ENCODE data around the gene GAS7. TPM values are rescaled to one million over a fixed set of nuclear protein-coding genes. Genes with fewer than 3 reads are reported as not detected.
A peak's percentile ranks its signal among the peaks of the same experiment; 100 is the strongest.

GAS7 gene
- total RNA-seq, 1 donor from 2014 or later, result 50.6 TPM

DNA sequence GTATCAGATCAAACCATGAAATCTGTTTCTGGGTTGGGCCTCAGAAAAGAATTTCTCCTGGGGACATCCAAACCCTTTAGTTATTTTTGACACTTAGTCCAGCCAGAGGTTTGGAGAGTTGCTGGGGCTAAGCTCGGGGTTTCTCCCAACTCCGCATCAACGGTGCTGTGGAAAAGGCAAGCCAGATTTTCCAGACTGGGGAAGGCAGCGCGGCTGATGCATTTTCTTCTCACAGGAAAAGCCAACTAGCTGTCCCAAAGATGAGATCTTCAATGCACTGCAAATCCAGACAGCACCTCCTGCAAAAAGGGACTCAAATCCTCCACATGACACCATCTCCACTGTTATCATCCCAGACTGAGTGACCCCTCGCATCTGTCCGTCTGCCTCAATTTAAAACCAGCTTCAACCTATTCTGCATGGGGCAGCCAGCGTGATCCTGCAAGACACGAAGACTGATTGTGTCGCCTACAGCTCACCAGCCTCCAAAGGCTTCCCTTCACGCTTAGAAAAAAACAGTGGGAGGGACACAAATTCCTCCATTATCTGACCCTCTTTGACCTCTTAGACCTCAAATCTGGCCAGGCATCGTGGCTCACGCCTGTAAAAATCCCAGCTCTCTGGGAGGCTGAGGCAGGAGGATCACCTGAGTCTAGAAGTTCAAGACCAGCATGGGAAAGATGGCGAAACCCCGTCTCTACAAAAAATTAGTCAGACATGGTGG is 62.0 kb downstream of the GAS7 start:
- Histone ChIP-seq H3K36me3 (no peaks in the 10 kb centered on the region), H3K9me3 (no peaks in the 10 kb centered on the region), H3K27ac (peak overlapping the region; percentile 51), H3K4me1 (peaks cover 7% of the 10 kb centered on the region), H3K4me3 (no peak overlapping the region), H3K27me3 (no peaks in the 10 kb centered on the region)
- TF ChIP-seq, protein P1, sequence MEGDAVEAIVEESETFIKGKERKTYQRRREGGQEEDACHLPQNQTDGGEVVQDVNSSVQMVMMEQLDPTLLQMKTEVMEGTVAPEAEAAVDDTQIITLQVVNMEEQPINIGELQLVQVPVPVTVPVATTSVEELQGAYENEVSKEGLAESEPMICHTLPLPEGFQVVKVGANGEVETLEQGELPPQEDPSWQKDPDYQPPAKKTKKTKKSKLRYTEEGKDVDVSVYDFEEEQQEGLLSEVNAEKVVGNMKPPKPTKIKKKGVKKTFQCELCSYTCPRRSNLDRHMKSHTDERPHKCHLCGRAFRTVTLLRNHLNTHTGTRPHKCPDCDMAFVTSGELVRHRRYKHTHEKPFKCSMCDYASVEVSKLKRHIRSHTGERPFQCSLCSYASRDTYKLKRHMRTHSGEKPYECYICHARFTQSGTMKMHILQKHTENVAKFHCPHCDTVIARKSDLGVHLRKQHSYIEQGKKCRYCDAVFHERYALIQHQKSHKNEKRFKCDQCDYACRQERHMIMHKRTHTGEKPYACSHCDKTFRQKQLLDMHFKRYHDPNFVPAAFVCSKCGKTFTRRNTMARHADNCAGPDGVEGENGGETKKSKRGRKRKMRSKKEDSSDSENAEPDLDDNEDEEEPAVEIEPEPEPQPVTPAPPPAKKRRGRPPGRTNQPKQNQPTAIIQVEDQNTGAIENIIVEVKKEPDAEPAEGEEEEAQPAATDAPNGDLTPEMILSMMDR (IDR thresholded peaks at IDR 0.05), result no peak
- no peak for ATAC-seq
- intact Hi-C loops (cut with DNase I), result no loop called here
- no peak for DNase-seq

DNA sequence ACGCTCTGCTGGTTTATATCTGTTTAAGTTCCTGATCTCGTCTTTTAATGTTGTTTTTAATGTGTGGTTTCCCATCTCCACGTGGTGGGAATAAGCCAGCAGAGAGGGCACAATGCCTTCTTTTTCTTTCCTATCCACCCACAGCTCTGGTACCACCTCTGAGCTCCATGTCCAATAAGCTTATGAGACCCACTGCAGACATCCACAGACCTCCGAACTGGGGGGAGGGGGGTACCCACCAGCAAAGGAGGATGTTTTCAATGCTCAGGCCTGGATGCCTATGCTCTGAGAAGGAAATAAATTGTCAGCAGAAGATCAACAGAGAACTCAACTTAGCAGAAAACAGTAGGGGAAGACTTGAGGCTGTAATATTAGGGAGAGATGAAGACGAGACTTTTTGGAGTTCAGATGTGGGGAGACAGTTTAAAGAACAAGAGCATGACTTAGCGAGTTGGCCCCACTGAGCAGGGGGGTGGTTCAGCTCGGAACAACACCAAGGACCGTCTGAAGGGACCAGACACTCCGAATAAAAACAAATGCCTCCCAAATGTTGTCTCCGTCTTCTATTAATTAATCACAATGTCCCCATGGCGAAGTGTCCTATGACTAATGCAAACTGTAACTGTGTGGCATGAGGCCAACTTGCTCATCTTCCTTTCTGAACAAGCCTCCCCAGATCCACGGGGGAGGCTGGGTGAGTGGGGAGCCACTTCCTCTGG is 62.7 kb downstream of the GAS7 start:
- peak overlapping the region; percentile 51 for H3K27ac ChIP-seq
- TF ChIP-seq, protein P1 (IDR thresholded peaks at IDR 0.05), result no peak
- no peak overlapping the region for H3K4me3 ChIP-seq
- H3K4me1 ChIP-seq, result peaks cover 10% of the 10 kb centered on the region
- intact Hi-C loops (cut with DNase I), result no loop called here
- peak; percentile 83 for ATAC-seq
- H3K36me3 ChIP-seq, result no peaks in the 10 kb centered on the region
- no peaks in the 10 kb centered on the region for H3K27me3 ChIP-seq
- DNase-seq, result no peak
- no peaks in the 10 kb centered on the region for H3K9me3 ChIP-seq

DNA sequence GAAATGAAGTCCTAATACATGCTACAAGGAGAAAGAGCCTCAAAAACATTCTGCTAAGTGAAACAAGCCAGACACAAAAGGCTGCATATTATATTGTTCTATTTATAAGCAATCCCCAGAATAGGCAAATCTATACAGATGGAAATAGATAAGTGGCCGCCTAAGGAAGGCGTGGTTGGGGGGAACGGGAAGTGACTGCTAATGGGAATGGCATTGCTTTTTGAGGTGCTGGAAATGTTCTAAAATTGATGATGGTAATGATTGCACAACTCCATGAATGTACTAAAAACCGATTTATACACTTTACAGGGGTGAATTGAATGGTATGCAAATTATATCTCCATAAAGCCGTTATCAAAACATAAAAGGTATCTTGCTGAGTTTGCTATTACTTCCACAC is 67.7 kb downstream of the GAS7 start:
- Histone ChIP-seq H3K27me3 (no peaks in the 10 kb centered on the region), H3K9me3 (no peaks in the 10 kb centered on the region), H3K36me3 (no peaks in the 10 kb centered on the region), H3K4me1 (peaks cover 32% of the 10 kb centered on the region), H3K4me3 (no peak overlapping the region), H3K27ac (no peak overlapping the region)
- TF ChIP-seq, protein P1 (IDR thresholded peaks at IDR 0.05), result no peak
- DNase-seq, result no peak
- ATAC-seq, result no peak
- intact Hi-C loops (cut with DNase I), result no loop called here

DNA sequence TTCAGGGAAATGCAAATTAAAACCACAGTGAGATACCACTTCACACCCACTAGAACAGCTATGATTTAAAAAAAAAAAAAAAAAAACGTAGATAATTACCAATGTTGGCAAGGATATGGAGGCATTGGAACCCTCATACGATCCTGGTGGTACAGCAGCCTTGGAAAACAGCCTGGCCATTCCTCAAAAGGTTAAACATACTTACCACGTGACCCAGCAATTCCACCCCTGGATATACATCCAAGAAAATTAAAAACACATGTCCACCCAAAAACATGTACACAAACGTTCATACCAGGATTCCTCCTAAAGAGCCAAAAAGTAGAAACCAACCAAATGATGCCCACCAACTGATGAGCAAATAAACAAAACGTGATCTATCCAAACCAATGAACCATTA is 68.1 kb downstream of the GAS7 start:
- intact Hi-C loops (cut with DNase I), result no loop called here
- no peak for ATAC-seq

DNA sequence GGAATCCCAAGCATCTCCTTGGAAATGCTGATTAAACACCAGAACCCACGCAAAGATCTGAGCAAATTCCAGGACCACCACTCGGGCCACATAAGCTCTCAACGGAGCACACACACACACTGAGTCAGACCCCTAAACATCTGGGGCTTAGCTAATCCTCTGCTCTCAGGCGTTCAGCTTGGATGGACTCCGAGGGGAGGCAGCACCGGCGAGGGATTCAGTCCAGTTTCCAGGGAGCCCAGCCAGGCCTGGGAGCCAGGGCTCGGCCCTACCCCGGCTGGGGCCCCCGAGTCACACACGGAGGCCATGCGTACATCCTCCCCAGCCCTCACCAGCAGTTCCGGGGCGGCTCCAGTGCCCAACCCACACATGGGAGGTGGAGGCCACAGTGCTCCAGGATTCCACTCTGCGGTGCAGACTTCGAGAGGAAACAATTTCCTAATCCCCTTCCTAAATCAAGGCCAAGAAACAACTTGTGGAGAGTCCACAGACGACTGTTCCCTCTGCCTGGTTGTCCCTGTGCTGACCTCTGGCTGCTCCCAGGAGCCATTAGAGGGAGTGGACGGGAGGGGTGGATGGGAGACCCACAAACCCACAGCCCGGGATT is 70.5 kb downstream of the GAS7 start:
- ATAC-seq, result peak; percentile 95
- intact Hi-C loops (cut with DNase I), result no loop called here
- H3K27ac ChIP-seq, result peak overlapping the region; percentile 74

More for the DNA sequence above, 68.1 kb downstream of the GAS7 start:
- Histone ChIP-seq H3K4me3 (no peak overlapping the region), H3K27ac (no peak overlapping the region), H3K9me3 (no peaks in the 10 kb centered on the region), H3K4me1 (peaks cover 28% of the 10 kb centered on the region), H3K27me3 (no peaks in the 10 kb centered on the region), H3K36me3 (no peaks in the 10 kb centered on the region)
- no peak for DNase-seq
- TF ChIP-seq, protein P1 (IDR thresholded peaks at IDR 0.05), result no peak

More for the DNA sequence above, 70.5 kb downstream of the GAS7 start:
- Histone ChIP-seq H3K27me3 (no peaks in the 10 kb centered on the region), H3K36me3 (no peaks in the 10 kb centered on the region), H3K4me3 (no peak overlapping the region), H3K4me1 (peaks cover 27% of the 10 kb centered on the region), H3K9me3 (no peaks in the 10 kb centered on the region)
- DNase-seq, result peak; percentile 85
- TF ChIP-seq, protein P1 (IDR thresholded peaks at IDR 0.05), result no peak
